GM12878 (cell line): ENCODE results near the gene R3HDM2.

Source experiments
- CHD2 ChIP-seq: IDR thresholded peaks from 2 replicates; pipeline ENCODE4 v1.6.1; 2011; ENCODE audit warnings: low read depth, low read length, improper control_type of control experiment, borderline replicate concordance
- CTCF ChIP-seq, 3 experiments: IDR thresholded peaks in 2 of 3; conservative IDR thresholded peaks in 1 of 3; 2 replicates each; pipeline ENCODE4 v1.5.1; 2011; ENCODE audit warnings: low read depth in 3 of 3, low read length in 3 of 3, mild to moderate bottlenecking in 3 of 3, control low read depth in 2 of 3, moderate library complexity in 2 of 3, inconsistent platforms in 1 of 3, mixed read lengths in 1 of 3; ENCODE audit not compliant: control insufficient read depth in 2 of 3, insufficient read depth in 1 of 3; ENCODE audit errors: extremely low read depth in 1 of 3
- EZH2 ChIP-seq: IDR thresholded peaks from 2 replicates; pipeline ENCODE4 v1.6.1; 2012; ENCODE audit warnings: low read depth, mild to moderate bottlenecking, control low read depth, inconsistent platforms, low read length, borderline replicate concordance; ENCODE audit not compliant: control insufficient read depth
- MXI1 ChIP-seq: fragments of 150-350 bp; IDR thresholded peaks from 2 replicates; pipeline ENCODE4 v1.6.1; 2011; ENCODE audit warnings: low read depth, mild to moderate bottlenecking, inconsistent platforms, low read length, improper control_type of control experiment
- TAF1 ChIP-seq: IDR thresholded peaks from 2 replicates; pipeline ENCODE4 v1.6.1; 2011; ENCODE audit warnings: mild to moderate bottlenecking, low read depth, low read length, borderline replicate concordance
- YBX1 ChIP-seq: fragments of 450-650 bp; IDR thresholded peaks from 2 replicates; pipeline ENCODE4 v1.6.1; 2016; ENCODE audit warnings: antibody characterized with exemption
- ZSCAN29 ChIP-seq: fragments of 450-650 bp; IDR thresholded peaks from 2 replicates; pipeline ENCODE4 v1.6.1; 2017; ENCODE audit warnings: mild to moderate bottlenecking, moderate library complexity
- TF ChIP-seq, protein P1 (sequence below): IDR thresholded peaks from 2 replicates; pipeline ENCODE4 v1.6.1; 2011; ENCODE audit warnings: low read depth, mild to moderate bottlenecking, low read length, moderate library complexity, borderline replicate concordance; ENCODE audit errors: extremely low read depth

DNA sequence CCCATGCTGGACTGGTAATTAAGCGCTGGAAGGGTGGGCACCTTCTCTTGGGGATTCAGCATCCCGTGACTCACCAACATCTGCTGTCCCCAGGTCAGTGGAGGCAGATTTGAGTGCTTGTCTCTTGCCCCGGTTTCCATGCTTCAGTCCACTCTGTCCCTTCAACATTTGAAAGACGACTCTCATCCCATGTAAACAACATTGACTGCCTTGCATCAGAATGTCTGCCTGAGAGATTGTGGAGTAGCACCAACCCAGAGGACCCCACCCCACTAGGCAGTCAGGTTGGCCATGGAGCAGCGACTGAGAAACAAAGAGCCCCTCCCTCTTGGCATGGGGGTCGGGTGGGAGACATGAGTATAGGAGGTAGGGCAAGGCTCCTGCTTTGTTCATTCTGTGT lies 174.9 kb downstream of the R3HDM2 start:
- TF ChIP-seq ZSCAN29 (no peak), CTCF (IDR thresholded peaks at IDR 0.05 in 2 of 3, conservative IDR thresholded peaks at IDR 0.05 in 1 of 3; ENCODE audit: control insufficient read depth in 2 of 3, extremely low read depth in 1 of 3, insufficient read depth in 1 of 3, low read depth in 3 of 3, low read length in 3 of 3) (no peak), MXI1 (no peak), CHD2 (no peak), YBX1 (no peak), EZH2 (no peak), TAF1 (no peak)
- TF ChIP-seq, protein P1, sequence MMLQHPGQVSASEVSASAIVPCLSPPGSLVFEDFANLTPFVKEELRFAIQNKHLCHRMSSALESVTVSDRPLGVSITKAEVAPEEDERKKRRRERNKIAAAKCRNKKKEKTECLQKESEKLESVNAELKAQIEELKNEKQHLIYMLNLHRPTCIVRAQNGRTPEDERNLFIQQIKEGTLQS: no peak
